DMS53 treated with DMSO at 0.1 percent for 48 hours (cell line): Measurements from ENCODE around the gene ALS2CL.
"Not testable (repeated sequence)": the region's sequence is repeated elsewhere in the genome, so short reads cannot be mapped to it uniquely, and the experiment has no call there.

Experiments
- DNase-seq: peaks from one replicate; lab custom pipeline; 2025; ENCODE audit not compliant: unreplicated experiment; lab: John Stamatoyannopoulos, UW

The ALS2CL gene

GRCh38 chr3:46705022-46705530, 11.6 kb upstream of the ALS2CL start:
- no peak for DNase-seq

- not testable (repeated sequence) for DNase-seq
Measured at GRCh38 chr3:46704346-46704745, 10.9 kb upstream of the ALS2CL start.

- DNase-seq: no peak
Measured at GRCh38 chr3:46703013-46703520, 9.6 kb upstream of the ALS2CL start.

- no peak for DNase-seq
Measured at GRCh38 chr3:46702246-46703012, 8.9 kb upstream of the ALS2CL start.

GRCh38 chr3:46701181-46701939, 7.9 kb upstream of the ALS2CL start, which contains the start of gene TMIE:
Gene TMIE (plus strand): TSS chr3:46701392. CDS start chr3:46701488, 96 bp downstream.
- no peak for DNase-seq

- no peak for DNase-seq
Measured at GRCh38 chr3:46700772-46701171, 7.3 kb upstream of the ALS2CL start.

GRCh38 chr3:46699676-46700523, 6.4 kb upstream of the ALS2CL start:
- no peak for DNase-seq

- DNase-seq: no peak
Measured at GRCh38 chr3:46695962-46696894, 2.7 kb upstream of the ALS2CL start.

- DNase-seq: no peak
Measured at GRCh38 chr3:46695177-46695961, 1.9 kb upstream of the ALS2CL start.

GRCh38 chr3:46694520-46694919, 1.0 kb upstream of the ALS2CL start:
- DNase-seq: no peak

- DNase-seq: no peak
Measured at GRCh38 chr3:46693892-46694226, 380 bp upstream of the ALS2CL start.

GRCh38 chr3:46692566-46692990, 901 bp downstream of the ALS2CL start:
- DNase-seq: no peak

- DNase-seq: no peak
Measured at GRCh38 chr3:46690798-46691197, 2.7 kb downstream of the ALS2CL start.

- no peak for DNase-seq
Measured at GRCh38 chr3:46685446-46685845, 8.0 kb downstream of the ALS2CL start.

- DNase-seq: no peak
Measured at GRCh38 chr3:46684891-46685290, 8.6 kb downstream of the ALS2CL start.

GRCh38 chr3:46682974-46683373, 10.5 kb downstream of the ALS2CL start:
- no peak for DNase-seq

- no peak for DNase-seq
Measured at GRCh38 chr3:46681856-46682540, 11.5 kb downstream of the ALS2CL start.

- no peak for DNase-seq
Measured at GRCh38 chr3:46681387-46681786, 12.1 kb downstream of the ALS2CL start.
